ENCODE data around the gene DCHS1. TPM values are rescaled to one million over a fixed set of nuclear protein-coding genes. Genes with fewer than 3 reads are reported as not detected.

DCHS1 gene
- polyA plus RNA-seq, 2 of the 4 experiments (the other 2 are of a cell fraction): 0.06 TPM

GRCh38 chr11:6633422-6634408, 21.9 kb downstream of the DCHS1 start:
- Histone ChIP-seq H3K4me2 (no peak overlapping the region), H3K27ac (no peak overlapping the region), H3K4me1 (peaks cover 5% of the 10 kb centered on the region; the same call in 1 of the 3 replicates), H3K4me3 (no peak overlapping the region), H3K9me3 (no peaks in the 10 kb centered on the region)
- ATAC-seq (no peak), DNase-seq (ENCODE audit: low read depth in 1 of 2, low spot score in 1 of 2) (no peak), FAIRE-seq (no peak)
- WGBS (ENCODE audit: missing lambda C conversion rate): 69% methylated on average over 14 of the region's 16 CpGs
- POLR2A ChIA-PET: no interaction called here
- no peak for TF ChIP-seq ESRRA (IDR thresholded peaks at IDR 0.05; ENCODE audit: borderline replicate concordance, low read length)
- no peak for TF ChIP-seq SREBF2 (IDR thresholded peaks at IDR 0.05)
- TF ChIP-seq FOSB (CRISPR knock-in tag; IDR thresholded peaks at IDR 0.05): no peak
- no peak for TF ChIP-seq NFE2L2 (conservative IDR thresholded peaks at IDR 0.05; ENCODE audit: low read length)
- TF ChIP-seq ELK1 (IDR thresholded peaks at IDR 0.05; ENCODE audit: low read depth, low read length): no peak
- TF ChIP-seq MAZ (IDR thresholded peaks at IDR 0.05; ENCODE audit: borderline replicate concordance, low read depth, low read length): no peak
- CTCF ChIA-PET: interaction anchor here (4.0 kb wide), 1 partner anchor 12 kb away, joined by 15 read pairs; no protein-coding TSS in a partner anchor

DNA sequence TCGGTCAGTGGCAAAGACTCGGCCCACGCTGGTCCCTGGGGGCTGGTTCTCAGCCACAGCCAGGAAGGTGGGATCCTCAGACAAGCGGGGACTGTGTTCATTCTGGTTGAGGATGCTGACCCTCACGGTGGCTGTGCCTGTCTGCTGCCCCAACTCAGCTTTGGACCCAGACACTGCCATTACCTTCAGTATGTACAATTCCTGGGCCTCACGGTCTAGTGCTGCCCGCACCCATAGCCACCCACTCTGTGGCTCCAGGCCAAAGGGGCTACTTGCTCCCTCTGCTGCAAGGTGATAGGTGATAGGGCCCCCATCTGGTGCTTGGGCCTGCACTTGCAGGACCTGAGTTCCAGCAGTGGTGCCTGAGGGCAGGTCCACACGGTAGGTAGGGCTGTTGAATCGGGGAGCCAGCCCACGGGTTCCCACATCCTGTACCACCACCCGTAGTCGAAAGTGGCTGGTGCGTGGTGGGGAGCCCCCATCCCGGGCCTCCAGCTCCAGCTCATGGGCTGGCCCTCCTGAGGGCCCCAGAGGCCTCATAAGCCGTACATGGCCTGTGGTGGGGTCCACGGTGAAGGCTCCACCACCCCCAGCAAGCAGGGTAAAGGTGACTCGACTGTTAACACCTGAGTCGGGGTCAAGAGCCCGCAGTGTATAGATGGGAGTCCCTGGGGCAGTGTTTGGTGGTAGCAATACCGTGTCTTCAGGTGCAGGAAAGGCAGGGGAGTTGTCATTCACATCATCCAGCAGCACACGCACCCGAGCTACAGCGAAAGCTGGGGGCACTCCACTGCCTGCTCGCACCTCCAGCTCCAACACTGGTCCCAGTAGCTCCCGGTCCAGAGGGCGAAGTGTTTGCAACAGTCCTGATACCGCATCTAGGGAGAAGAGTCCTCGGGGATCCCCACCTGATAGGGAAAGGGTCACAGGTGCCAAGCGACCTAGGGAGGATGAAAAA, 23.2 kb downstream of the DCHS1 start:
- ChIA-PET CTCF (interaction anchor here (1.3 to 4.0 kb wide), 4 partner anchors 10 to 26 kb away, joined by 3 to 15 read pairs (median 4); no protein-coding TSS in a partner anchor), POLR2A (no interaction called here)
- Histone ChIP-seq H3K4me2 (no peak overlapping the region), H3K4me1 (peaks cover 5% of the 10 kb centered on the region; the same call in 1 of the 3 replicates), H3K9me3 (no peaks in the 10 kb centered on the region), H3K27ac (no peak overlapping the region), H3K4me3 (no peak overlapping the region)
- no peak for DNase-seq (ENCODE audit: low read depth in 1 of 2, low spot score in 1 of 2)
- FAIRE-seq: no peak
- no peak for ATAC-seq
- 53% methylated on average over 24 of the region's 29 CpGs for WGBS (ENCODE audit: missing lambda C conversion rate)
- no peak for TF ChIP-seq EP300 (IDR thresholded peaks at IDR 0.05)
- TF ChIP-seq MAFK (IDR thresholded peaks at IDR 0.05; ENCODE audit: partially characterized antibody): no peak
- TF ChIP-seq RCOR1 (IDR thresholded peaks at IDR 0.05; ENCODE audit: low read depth, low read length): no peak
- no peak for TF ChIP-seq REST (IDR thresholded peaks at IDR 0.05)

GRCh38 chr11:6631361-6631890, 24.2 kb downstream of the DCHS1 start:
- CTCF ChIA-PET: interaction anchor here (1.0 to 1.5 kb wide), 5 partner anchors 10 to 27 kb away, joined by 3 to 4 read pairs (median 4); no protein-coding TSS in a partner anchor
- TF ChIP-seq RCOR1 (IDR thresholded peaks at IDR 0.05; ENCODE audit: low read depth, low read length) (no peak), USF2 (IDR thresholded peaks at IDR 0.05) (no peak), BCL3 (IDR thresholded peaks at IDR 0.05) (no peak), ATOH8 (CRISPR knock-in tag; IDR thresholded peaks at IDR 0.05; ENCODE audit: low read depth) (no peak), FOXS1 (CRISPR knock-in tag; IDR thresholded peaks at IDR 0.05) (no peak), CBX2 (IDR thresholded peaks at IDR 0.05; ENCODE audit: borderline replicate concordance, low read depth) (no peak), HOXB5 (CRISPR knock-in tag; IDR thresholded peaks at IDR 0.05) (no peak), CHD4 (IDR thresholded peaks at IDR 0.05; ENCODE audit: borderline replicate concordance) (no peak), POLR2AphosphoS2 (conservative IDR thresholded peaks at IDR 0.05; ENCODE audit: low read length) (no peak)

More at GRCh38 chr11:6631361-6631890, 24.2 kb downstream of the DCHS1 start:
- POLR2A ChIA-PET: no interaction called here
- peaks cover 5% of the 10 kb centered on the region; the same call in 1 of the 3 replicates for H3K4me1 ChIP-seq
- WGBS (ENCODE audit: missing lambda C conversion rate): 90% methylated on average over 10 of the region's 11 CpGs
- no peak for FAIRE-seq
- DNase-seq (ENCODE audit: low read depth in 1 of 2, low spot score in 1 of 2): no peak
- H3K4me3 ChIP-seq: no peak overlapping the region
- H3K9me3 ChIP-seq: no peaks in the 10 kb centered on the region
- no peak for ATAC-seq
- no peak overlapping the region for H3K4me2 ChIP-seq
- no peak overlapping the region for H3K27ac ChIP-seq

Measured in A549 (cell line).